Thyroid gland (tissue), 4 donors: Measurements from ENCODE around the gene ANKRD7.

Experiments
- CTCF ChIP-seq, 6 experiments: fragments of 200-600 bp in 3 of 6; fragments of 450-650 bp in 3 of 6; sonication (generic) in 3 of 6; IDR thresholded peaks; one replicate each; pipeline ENCODE4 v1.5.1; 2016 to 2019; ENCODE audit warnings: antibody characterized with exemption in 6 of 6, mild to moderate bottlenecking in 2 of 6, inconsistent platforms in 1 of 6, moderate library complexity in 1 of 6
- POLR2A ChIP-seq, 2 donors: fragments of 450-650 bp; IDR thresholded peaks; one replicate each; pipeline ENCODE4 v1.6.1; 2017; ENCODE audit warnings: antibody characterized with exemption in 2 of 2, mild to moderate bottlenecking in 2 of 2, moderate library complexity in 1 of 2

DNA sequence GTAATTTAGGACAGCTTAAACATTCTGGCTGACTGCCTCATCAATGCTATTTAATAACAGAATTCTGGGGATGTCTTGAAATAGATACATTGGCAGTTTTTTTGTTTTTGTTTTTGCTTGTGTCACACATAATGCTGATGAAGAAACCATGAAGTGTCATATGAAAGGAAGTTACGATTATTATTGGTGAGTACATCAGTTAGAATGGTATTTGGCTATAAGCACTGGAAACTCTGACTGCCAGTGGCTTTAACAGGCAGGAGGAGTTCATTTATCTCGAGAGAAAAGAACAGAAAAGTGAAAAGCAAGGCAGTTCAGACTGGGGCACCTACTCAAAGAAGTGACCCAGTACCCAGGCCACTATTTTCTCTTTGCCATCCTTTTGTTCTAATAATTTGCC is 22.4 kb upstream of the ANKRD7 start:
- no peak for TF ChIP-seq CTCF (IDR thresholded peaks at IDR 0.05)
- no peak for TF ChIP-seq POLR2A (IDR thresholded peaks at IDR 0.05)
